ENCODE data around the gene SKIDA1. TPM values are rescaled to one million over a fixed set of nuclear protein-coding genes. Genes with fewer than 3 reads are reported as not detected.

Gene SKIDA1
- polyA plus RNA-seq, 1 donor = 2.1 TPM

DNA sequence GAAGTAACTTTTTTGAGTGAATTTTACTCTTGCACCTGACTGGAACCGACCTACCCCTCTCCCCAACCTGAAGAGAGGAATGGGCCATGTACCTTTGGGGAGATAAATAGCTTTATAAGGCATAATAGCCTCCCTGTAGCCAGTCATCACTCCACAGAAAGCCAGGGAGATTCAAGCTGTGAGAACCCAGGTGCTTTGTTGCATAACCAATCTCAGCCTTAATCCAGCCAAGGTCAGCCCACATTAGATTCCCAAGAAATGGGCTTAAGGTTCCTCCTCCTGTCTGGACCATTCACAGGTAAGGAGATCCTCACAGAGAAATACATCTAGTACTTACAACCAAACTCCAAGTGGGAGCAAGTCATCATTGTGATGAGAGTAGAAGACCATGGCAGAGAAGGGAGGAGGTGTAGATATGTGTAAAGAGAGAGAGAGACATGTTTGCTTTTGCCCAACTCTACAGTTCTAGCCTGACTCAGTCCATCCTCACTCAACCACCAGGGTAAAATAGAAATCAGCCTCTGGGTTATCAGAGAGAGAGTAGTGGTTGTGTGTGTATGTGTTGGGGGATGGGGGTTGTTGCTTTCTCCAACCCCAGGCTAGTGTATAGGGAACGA, 23.6 kb downstream of the SKIDA1 start:
- DNase-seq (ENCODE audit: low read depth) = no peak

DNA sequence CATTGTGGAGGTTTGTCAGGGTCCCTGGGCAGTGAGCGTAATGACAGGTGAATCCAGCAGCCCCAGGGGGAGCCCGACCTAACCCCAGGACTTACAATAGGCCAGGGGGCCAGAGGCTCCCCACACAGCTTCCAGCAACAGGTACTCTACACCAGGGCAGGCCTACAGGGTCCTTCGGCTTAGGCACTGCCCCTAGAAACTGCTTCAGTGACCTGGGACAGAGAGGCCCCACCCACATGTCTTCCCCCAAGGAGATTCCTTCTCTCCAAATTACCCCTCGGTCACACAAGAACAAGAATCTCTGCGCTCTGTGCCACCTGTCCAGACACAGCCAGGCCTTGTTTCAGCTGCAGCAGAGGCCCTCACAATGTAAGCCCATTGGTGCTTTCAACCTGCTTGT, 24.4 kb downstream of the SKIDA1 start:
- no peak for DNase-seq (ENCODE audit: low read depth)

DNA sequence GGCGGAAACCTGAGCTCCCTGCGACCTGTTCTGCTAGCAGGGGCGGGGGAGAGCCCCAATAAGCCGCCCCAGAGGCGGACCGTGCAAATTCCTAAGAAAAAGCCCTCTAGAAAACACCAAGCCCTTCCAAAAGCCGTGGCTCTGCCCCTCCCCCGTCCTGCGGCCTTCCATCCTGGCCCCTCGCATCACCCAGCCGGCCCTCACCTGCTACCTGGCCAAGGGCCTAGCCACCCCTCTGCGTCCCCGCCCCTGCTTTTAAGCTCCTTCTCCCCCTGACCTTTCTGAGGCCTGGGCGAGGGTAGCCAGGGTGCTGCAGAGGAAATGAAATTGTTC, 24.9 kb downstream of the SKIDA1 start:
- DNase-seq (ENCODE audit: low read depth) = no peak

DNA sequence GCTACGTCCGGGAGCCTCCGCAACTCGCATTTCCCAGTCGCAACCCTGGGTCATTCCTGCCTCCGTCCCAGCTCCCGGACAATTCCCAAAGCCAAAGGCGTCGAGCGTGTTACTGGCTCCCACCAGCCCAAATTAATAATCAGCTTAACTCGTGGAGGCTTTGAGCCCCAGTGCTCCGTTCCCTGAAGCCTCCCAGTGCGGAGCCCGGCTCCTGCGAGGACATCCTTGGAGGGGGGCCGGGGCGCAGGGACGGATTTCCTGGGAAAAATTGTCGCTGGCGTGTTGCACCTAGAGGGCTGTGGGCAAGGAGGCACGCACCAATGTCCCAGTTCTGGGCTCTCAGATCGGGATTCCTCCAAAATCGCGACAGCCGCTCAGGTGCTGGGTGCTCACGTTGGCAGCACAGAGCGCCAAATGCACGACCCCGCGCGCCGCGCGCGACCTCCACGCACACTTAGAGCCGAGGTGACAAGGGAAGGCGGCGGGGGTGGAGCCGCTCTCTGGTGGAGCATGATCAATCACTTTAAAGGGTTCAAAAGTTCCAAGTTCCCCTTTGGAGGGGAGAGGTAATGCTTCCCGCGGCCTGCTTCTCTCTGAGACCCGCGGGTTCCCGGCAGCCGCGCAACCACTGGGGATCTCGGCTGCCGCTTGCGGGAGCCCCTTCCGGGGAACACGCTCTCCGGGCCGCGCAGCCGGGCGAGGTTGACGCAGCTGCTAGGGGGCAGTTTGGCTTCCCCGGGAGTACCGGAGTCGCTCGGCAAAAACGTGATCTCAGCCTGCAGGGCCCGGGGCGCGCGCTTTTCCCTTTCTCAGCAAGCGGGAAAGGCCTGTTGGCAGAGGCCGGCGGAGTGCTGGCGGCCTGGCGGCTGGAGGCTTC, 25.5 kb downstream of the SKIDA1 start:
- no peak for DNase-seq (ENCODE audit: low read depth)

DNA sequence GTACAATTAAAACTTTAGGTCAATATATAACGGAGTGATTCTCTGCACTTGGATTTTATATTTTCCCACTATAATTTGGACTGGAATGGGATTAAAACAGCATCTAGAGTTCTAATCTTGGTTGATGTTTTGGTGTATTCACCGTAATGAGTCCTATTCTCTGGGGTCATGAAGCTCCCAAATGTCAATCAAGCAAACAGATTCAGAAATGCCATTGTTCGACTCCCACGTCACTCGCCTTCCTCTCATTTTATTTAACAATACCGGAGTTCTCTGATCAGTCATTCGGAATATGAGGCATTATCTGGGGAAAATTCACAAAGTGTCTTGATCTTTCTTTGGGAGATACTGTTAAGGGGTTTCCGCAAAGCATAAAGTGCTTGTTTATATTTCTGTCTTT, 26.5 kb downstream of the SKIDA1 start:
- no peak for DNase-seq (ENCODE audit: low read depth)

DNA sequence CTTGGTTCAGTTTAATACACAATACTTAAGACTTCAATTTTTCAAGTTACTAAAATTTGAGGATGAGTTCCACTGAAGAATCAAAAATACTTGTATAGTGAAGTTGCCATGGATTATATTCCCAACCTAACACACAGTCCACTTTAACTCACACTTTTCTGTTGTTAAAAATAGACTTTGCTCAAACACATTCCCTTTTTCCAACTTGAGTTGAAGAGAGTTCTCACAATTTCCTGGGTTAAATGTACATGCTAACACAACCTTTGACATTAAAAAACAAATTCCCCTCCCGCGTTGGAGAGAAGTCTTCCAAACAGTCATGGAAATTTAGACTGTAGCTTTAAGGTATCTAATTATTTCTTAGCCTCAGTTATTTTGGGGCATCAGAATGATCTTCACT, 27.1 kb downstream of the SKIDA1 start:
- no peak for DNase-seq (ENCODE audit: low read depth)

DNA sequence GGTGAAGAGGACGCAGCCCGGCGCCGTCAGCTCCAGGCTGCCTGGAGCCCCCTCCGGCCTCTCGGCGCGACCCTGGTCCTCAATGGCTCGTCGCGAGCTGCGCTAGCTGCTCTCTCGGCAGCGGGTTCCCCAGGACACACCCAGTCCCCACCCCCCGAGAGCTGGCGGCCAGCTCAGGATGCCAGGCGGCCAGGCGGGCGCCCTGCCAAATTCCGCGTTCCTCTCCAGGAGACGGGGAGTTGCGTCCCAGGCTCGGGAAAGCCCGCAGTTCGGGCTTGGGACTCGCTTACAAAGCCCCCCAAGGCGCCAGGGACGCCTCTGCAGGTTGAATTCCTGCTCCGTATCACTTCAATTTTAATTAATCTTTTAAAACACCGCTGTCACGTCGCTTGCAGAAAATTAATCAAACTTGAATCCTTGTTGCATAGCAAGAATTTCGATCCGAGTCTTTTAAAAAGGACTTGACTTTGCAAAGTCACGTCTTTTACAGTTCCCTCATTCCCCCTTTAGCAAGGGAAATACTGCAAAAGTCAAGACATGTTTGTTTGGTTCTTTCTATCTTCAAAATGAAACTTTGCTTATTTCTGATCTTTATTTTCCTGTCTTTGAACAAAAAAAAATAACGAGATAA, 28.2 kb downstream of the SKIDA1 start:
- DNase-seq (ENCODE audit: low read depth) = no peak

DNA sequence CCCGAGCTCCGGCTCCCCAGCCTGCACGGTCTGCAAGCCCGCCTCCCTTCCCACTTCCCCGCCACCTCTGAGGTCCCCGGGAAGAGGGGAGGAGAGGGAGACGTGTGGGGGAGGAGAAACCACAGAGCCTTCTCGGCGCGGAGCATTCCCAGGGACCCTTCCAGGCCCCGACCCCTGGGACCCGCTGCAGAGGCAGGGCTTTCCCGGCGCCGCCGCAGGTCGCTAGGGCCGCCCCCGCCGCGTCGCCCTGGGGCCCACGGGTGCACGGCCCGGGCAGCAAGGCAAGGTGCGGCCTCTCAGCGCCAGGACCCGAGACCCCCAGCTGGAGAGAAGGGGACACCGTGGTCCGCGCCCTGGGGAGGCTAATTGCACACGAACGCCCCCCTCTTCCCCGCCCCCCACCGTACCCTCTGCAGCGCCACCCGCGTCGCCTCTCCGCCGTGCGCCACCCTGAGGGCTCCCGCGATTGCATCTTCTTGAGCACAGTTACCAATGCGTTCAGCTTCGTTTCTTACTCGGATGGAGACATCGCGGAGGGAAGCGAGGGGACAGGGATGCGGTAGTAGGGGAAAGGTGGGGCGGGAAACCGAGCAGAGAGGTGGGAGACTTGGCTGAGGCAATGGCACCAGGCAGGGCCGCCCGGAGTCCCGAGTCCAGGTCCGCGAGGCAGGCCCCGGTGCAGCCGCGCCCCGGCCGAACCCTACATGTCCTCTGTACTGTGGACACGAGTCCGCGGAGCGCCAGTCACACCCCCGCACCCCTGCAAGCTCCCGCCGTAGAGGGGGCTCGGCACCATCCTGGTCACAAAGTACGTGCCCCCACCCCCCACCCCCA, 28.9 kb downstream of the SKIDA1 start:
- DNase-seq (ENCODE audit: low read depth) = no peak

DNA sequence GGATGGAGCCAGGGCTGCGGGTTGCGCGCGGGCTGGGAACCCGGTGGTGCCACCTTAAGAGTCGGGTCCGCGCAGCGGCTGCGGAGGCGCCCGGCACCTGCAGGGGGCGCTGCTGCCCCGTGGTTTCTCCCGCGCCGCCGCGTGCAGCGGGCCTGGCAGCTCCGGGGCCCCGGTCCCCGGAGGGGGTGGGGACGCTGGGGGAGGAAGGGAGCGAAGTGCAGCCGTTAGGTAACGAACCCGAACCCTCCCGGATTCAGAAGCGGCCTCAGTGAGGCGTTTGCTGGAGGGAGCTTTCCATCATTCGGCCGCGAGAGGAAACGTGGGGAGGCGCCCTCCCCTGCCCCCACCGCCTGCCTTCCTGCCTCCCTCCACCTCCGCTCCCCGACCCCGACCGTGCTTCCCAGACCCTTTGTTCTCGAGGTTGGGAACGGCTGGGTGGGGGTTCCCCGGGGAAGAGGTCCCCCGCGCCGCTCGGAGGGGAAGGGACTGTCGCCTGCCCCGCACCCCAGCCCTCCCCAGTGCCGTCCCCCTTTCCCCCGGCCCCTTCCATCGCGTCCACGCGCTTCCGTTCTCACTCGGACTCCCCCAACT, 29.6 kb downstream of the SKIDA1 start:
- DNase-seq (ENCODE audit: low read depth) = no peak

DNA sequence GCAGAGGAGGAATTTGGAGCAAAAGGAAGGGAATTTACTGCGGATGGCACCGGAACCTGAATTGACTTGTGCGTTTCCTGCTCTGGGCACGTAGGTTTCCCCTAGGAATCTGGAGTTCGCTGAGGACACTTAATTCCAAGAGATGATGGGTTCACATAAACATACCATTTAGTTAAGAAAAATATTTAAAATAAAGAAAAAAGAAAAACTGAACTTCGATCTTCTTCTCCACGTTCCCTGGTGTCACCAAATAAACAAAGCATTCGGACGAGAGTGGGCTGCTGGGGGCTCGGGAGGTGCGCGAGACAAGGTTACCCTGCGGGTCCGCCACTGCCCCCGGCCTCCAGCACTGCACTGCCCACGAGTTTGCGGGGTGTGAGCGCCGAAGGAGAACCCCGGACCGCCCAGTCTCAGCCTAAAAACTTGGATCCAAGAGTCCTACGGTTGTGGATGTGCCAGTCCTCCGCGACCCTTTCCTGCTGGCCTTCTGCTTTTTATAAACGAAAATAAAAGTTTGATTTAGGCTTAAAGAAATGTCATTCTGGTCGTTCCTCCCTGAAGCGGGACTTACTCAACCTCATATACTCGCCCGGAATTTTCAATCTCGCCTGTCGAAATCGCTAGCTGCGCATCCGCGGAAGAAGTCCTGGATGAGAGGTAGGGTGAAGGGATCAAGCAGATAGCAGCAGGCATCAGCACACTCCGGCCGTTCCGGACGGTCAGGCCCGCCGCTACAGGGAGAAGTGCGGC, 30.3 kb downstream of the SKIDA1 start:
- DNase-seq (ENCODE audit: low read depth) = no peak

DNA sequence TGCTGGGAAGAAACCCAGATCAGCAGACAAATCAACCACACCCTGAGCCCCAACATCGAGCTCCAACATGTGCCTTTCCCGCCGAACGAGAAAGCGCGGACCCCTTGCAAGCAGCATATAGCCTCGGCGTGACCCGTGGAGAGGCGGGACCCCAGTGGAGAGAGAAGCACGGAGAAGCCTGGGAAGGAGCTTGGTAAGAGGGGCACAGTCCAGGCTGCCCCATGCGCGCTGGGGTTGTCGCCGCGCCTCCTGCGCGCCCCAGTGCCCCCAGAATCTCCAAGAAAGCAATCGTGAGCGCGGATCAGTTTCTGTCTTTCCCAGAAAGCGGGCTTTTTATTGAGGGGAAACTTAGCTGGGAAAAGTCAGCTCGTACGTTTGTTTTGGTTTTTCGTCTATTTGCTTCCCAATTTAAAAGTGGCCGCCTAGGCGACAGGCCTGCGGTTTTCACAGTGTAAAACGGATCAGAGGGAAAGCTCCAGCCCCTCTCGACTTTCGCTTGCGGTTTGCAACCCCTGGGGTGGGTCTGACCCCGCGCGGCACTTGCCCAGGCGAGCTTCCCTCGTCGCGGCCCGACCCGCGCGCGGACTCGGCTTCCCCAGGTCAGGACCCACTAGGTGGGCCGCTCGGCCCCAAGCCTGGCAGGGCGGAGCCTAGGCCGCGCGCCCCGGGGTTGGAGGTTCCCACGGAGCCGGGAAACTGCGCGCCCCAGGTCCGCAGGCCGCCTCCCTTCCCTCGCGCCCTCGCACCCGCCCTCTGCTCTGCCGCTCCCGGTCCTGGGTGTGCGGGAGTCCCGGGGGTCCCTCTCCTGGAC, 31.1 kb downstream of the SKIDA1 start:
- DNase-seq (ENCODE audit: low read depth) = no peak

DNA sequence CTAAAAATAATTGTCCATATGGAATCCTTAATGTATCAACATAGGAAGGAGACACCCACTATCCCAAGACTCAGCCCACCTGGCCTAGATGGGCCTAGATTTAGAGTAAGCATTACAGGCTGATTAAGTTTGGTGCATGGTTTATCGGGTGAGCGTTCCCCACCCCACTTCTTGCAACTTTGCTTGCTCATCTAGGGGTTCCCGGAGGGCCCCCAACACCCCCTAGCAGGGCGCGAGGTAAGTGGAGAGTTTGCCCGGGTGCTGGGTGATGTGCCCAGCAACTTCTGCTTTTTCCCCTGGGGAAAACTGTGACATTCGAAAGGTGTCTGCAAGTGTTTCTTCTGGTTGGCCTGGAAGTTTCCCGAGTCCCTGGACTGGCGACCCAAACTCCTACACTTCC, 31.7 kb downstream of the SKIDA1 start:
- DNase-seq (ENCODE audit: low read depth) = no peak

DNA sequence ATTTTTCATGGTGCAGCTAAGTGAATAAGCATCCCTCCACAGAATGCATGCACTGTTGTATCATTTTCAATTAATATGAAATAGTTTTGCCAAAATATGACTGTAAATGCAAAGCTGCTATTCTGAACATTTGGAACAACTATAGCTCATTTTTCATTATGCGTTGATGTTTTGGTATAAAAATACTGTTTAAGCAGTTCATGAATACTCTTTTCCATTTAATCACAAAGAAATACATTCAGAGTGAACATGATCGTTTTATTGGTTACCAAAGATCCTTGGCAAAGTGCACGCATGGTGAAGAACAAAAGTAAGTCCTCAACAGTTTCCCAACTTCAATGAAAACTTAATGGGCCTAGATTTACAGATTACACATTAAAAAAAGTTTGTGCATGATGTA, 33.1 kb downstream of the SKIDA1 start:
- DNase-seq (ENCODE audit: low read depth) = no peak

DNA sequence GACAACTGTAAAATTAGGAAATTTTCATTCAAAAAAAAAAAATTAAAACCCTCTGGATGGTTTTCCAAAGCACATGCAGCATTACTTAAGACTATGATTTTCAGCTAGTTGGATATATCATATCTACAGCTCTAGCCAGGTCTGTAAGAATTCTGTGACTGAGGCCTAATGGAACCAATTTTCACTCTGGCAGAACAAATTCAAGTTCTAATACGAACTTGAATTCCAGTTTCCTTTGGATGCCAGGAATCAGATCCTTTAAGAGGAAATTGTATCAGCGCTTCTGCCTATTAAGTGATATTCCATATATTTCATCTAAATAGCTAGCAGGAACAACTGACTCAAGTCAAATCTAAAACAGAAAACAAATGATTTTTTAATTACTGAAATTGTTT, 34.8 kb downstream of the SKIDA1 start:
- DNase-seq (ENCODE audit: low read depth) = no peak

DNA sequence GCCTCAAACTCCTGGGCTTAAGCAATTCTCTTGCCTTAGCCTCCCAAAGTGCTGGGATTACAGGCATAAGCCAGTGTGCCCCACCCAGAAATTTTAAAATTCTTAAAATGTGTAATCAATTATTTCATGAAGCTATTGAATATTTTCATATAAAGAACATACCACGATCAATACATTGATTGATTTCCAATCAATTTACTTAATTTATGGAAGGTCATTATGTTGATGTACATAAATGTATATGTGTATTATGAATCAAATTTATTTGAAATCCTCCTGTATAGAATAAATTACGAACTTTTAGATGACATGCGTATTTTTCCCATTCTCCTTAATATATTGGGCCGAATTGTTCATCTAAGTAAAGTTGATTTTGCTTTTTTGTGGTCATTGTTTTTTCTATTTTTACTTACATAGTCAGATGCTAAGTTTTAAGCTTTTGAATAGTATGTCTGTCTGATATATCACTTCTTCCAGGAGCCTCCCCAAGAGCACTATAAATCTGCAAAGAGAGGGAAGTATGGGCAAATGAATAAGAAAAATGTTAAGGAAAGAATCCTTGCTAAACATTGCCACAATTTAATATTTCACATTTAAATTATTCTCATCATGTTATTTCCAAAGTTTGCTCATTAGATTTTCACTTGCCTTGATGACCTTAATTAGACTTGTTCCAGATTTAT, 35.3 kb downstream of the SKIDA1 start:
- DNase-seq (ENCODE audit: low read depth) = no peak

DNA sequence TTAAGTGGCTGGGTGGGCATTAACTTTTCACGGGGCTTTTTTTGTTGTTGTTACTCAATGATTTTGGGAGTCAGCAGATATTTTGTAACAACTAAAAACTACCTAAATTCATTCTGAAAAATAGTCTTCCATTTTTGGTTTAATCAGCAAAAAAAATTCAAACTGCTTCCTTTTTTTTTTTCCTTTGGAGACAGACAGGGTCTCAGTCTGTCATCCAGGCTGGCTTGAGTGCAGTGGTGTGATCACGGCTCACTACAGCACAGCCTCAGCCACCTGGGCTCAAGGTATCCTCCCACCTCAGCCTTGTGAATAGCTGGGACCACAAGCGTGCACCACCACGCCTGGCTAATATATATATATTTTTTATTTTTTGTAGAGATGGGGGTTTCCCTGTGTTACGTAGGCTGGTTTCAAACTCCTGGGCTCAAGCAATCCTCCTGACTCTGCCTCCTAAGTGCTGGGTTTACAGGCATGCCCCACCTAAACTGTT, 36.5 kb downstream of the SKIDA1 start:
- no peak for DNase-seq (ENCODE audit: low read depth)

DNA sequence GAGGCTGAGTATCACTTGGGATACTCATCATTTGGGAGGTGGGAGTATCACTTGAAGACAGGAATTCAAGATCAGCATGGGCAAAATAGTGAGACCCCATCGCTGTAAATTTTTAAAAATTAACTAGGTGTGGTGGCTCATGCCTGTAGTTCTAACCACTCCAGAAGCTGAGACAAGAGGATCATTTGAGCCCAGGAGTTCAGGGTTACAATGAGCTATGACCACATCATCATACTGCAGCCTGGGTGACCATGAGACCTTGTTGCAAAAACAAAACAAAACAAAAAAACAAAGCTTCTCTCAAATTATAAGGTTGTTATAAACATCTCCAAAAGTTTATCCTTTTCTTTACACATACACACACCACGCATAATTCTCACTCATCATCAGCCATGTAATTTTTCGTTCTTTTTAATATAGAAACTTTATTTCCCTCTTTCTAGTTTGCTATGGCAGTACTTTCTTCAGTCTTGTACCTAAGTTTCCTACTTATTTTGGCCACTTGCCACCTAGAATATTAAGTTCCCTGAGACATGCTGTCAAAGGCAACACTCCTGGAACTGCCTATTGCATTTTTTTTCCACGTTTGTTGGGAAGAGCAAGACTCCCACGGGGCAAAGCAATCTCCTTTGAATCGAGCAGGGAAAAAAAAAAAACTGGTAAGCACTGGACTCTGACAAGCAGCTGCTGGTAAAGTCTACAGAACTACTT, 37.1 kb downstream of the SKIDA1 start:
- DNase-seq (ENCODE audit: low read depth) = no peak

DNA sequence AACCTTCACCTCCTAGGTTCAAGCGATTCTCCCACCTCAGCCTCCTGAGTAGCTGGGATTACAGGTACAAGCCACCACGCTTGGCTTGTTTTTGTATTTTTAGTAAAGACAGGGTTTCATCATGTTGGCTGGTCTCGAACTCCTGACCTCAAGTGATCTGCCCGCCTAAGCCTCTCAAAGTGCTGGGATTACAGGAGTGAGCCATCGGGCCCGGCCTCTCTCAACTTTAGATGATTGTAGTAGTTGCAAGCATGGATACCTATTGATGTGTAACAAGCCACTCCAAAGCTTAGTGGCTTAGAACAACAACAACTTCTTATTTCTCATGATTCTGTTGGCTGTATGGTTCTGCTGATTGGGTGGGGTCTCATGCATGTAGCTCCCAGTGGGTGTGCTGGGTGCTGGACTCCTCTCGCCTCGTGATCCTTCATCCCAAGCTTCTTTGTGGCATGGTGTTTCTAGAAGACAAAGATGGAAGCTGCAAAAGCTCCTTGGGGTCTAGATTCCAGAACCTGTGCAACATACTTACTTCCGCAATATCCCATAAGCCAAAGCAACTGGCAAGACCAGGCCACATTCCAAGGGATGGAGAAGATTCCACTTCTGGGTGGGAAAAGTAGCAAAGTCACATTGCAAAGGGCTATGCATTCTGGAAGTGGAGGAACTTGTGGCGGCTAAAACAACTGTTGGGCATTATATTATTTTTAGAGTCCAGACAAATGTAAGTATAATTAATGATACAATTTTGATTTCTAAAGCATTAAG, 37.9 kb downstream of the SKIDA1 start:
- no peak for DNase-seq (ENCODE audit: low read depth)

Measured in forelimb muscle (tissue), 1 donor.